ENCODE data around the gene PRKG1.

PRKG1 gene

DNA sequence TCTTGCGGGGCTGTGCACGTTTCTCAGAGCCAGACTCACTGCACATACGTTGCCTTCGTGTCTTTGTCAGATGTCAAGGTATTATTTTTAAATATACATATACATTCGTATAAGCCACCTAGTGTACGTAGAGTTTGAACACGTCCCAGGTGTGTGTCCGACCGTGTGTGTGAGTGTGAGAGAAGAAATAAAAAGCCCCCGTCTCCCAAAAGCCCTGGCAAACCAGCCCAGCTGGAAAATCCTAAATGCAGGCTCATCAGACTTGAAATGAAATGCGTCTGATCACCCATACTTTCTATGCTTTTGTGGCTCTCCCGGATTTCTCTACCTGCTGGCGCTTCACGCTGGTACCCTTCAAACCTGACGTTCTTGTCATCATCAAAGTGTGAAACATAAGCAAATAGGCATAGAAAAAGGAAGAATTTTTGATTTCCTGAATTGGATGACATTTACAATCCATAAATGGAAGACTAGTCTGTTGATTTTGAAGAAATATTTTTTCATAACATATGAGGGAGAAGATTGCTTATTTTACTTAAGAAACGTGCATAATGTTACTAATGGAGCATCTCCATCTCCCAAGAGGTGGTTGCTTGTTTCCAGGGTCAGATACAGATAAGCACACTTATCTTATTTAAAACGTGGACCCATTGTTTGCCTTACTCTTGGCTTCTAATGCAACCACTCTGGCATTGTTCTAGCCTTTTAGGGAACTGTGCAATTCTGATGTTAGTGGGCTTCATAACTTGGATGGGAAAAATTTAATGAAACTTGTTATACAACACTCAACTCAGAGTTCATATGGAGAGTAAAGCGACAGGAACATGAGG is 971 bp downstream of the PRKG1 start:
- DNase-seq (ENCODE audit: insufficient read length, low spot score): no peak
- TF ChIP-seq SPI1 (IDR thresholded peaks at IDR 0.05; ENCODE audit: low read depth, low read length) (no peak), POLR2A (IDR thresholded peaks at IDR 0.05; ENCODE audit: low read depth, low read length) (no peak), POLR2AphosphoS5 (IDR thresholded peaks at IDR 0.05; ENCODE audit: low read depth, low read length) (no peak), PAX5 (IDR thresholded peaks at IDR 0.05; ENCODE audit: insufficient read depth, low read length, severe bottlenecking) (no peak), POU2F2 (IDR thresholded peaks at IDR 0.05; ENCODE audit: low read depth, low read length) (no peak), TAF1 (IDR thresholded peaks at IDR 0.05; ENCODE audit: low read depth, low read length) (no peak)
- FAIRE-seq: no peak

DNA sequence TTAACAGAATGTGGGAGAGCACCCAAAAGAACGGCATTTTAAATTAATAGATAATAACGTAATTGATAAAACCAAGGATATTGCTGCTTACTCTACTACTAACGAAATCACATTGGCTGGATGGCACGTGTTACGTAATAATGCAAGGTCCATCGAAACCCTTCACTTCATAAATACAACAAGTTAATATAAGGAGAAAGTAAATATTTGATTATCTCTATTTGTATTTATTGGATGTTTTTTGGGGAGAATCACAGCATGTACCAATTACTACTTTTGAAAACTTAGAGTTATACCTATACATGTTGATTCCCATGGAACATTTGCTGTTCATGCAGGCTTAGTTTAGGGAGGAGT is 1.6 kb downstream of the PRKG1 start:
- FAIRE-seq (no peak), DNase-seq (ENCODE audit: insufficient read length, low spot score) (no peak)
- no peak for TF ChIP-seq TAF1 (IDR thresholded peaks at IDR 0.05; ENCODE audit: low read depth, low read length)
- TF ChIP-seq PAX5 (IDR thresholded peaks at IDR 0.05; ENCODE audit: insufficient read depth, low read length, severe bottlenecking): no peak
- no peak for TF ChIP-seq POU2F2 (IDR thresholded peaks at IDR 0.05; ENCODE audit: low read depth, low read length)
- TF ChIP-seq SPI1 (IDR thresholded peaks at IDR 0.05; ENCODE audit: low read depth, low read length): no peak
- TF ChIP-seq POLR2A (IDR thresholded peaks at IDR 0.05; ENCODE audit: low read depth, low read length): no peak
- TF ChIP-seq POLR2AphosphoS5 (IDR thresholded peaks at IDR 0.05; ENCODE audit: low read depth, low read length): no peak

DNA sequence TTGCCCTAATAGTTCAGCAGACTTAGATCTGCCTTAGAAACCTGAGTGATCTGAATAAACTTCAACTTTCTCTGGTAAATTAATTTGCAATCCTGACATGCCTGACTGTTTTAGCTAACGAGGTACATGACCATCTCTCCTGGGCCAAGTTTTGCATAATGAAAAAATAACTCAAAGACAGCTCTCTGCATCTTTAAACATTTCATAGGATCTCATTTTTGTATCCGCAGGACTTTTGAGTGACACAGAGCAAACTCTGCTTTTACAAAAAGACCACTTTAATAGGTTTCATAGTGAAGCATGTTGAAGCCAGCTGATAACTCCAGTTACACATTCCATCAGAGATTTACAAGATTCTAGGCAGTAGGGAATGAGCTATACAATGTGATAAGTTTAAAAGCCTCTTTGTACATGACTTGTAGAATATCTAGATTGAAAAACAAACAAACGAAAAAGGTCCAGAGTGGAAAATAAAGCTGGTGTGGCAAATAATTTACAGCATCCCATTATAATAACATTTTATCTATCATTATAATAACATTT is 2.1 kb downstream of the PRKG1 start:
- no peak for TF ChIP-seq TAF1 (IDR thresholded peaks at IDR 0.05; ENCODE audit: low read depth, low read length)
- TF ChIP-seq POLR2A (IDR thresholded peaks at IDR 0.05; ENCODE audit: low read depth, low read length): no peak
- no peak for TF ChIP-seq POLR2AphosphoS5 (IDR thresholded peaks at IDR 0.05; ENCODE audit: low read depth, low read length)
- TF ChIP-seq PAX5 (IDR thresholded peaks at IDR 0.05; ENCODE audit: insufficient read depth, low read length, severe bottlenecking): no peak
- TF ChIP-seq SPI1 (IDR thresholded peaks at IDR 0.05; ENCODE audit: low read depth, low read length): no peak
- TF ChIP-seq POU2F2 (IDR thresholded peaks at IDR 0.05; ENCODE audit: low read depth, low read length): no peak
- no peak for DNase-seq (ENCODE audit: insufficient read length, low spot score)
- no peak for FAIRE-seq

DNA sequence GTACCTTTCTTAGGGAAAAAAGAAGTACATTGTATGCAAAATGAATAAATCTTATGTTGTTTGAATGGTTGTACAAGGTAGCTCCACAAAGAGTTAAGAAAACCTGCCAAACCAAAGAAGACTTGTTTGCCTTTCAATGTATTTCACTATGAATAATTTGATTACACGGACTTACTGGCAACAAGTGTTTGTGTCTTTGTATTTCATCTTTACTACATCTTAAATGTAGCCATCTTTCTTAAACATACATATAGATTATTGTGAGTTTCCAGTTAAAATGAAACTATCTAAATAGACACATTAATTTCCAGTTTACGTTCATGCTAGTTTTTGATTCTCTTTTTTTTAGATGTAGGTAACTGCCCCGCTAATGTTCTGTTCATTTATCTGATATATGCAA is 2.8 kb downstream of the PRKG1 start:
- DNase-seq (ENCODE audit: insufficient read length, low spot score) (no peak), FAIRE-seq (no peak)
- TF ChIP-seq TAF1 (IDR thresholded peaks at IDR 0.05; ENCODE audit: low read depth, low read length) (no peak), SPI1 (IDR thresholded peaks at IDR 0.05; ENCODE audit: low read depth, low read length) (no peak), POLR2AphosphoS5 (IDR thresholded peaks at IDR 0.05; ENCODE audit: low read depth, low read length) (no peak), POU2F2 (IDR thresholded peaks at IDR 0.05; ENCODE audit: low read depth, low read length) (no peak), PAX5 (IDR thresholded peaks at IDR 0.05; ENCODE audit: insufficient read depth, low read length, severe bottlenecking) (no peak), POLR2A (IDR thresholded peaks at IDR 0.05; ENCODE audit: low read depth, low read length) (no peak)

DNA sequence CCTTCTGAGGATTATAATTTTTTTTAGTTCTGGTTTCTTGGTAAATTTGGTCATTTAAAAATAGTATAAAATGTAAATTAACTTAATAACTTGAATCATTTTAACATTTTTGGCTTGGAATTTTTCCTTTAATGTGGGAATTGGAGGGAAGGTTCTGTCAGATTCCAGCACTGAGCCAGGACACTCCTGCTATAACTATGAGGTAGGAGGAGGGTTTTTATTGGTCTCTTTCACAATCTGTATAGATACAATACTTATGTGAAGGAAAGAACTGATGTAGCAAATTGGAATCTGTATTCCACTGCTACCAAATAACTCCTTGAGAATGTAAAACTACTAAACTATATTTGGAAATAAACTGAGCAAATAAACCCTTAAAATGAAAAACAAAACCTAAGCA is 3.2 kb downstream of the PRKG1 start:
- FAIRE-seq (no peak), DNase-seq (ENCODE audit: insufficient read length, low spot score) (no peak)
- TF ChIP-seq SPI1 (IDR thresholded peaks at IDR 0.05; ENCODE audit: low read depth, low read length) (no peak), PAX5 (IDR thresholded peaks at IDR 0.05; ENCODE audit: insufficient read depth, low read length, severe bottlenecking) (no peak), POU2F2 (IDR thresholded peaks at IDR 0.05; ENCODE audit: low read depth, low read length) (no peak), TAF1 (IDR thresholded peaks at IDR 0.05; ENCODE audit: low read depth, low read length) (no peak), POLR2A (IDR thresholded peaks at IDR 0.05; ENCODE audit: low read depth, low read length) (no peak), POLR2AphosphoS5 (IDR thresholded peaks at IDR 0.05; ENCODE audit: low read depth, low read length) (no peak)

DNA sequence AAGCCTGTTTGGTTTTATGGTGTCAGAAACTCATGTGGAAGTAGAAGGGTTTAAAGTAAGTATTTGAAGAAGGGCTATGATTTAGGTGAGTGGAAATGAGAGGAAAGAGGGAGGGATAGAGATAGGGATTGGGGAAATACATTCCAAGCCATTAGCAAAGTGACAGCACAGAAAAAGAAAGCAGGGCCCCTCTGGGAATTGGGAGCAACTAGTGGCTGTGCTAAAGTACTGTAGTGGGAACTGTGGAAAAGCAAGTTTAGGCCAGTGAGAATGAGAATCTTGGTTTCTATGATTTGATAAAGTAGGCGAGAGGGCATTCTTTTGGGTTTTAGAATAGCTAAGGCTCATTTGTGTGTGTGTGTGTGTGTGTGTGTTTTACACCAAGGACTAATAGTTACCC is 5.0 kb downstream of the PRKG1 start:
- FAIRE-seq: no peak
- TF ChIP-seq POU2F2 (IDR thresholded peaks at IDR 0.05; ENCODE audit: low read depth, low read length): no peak
- no peak for TF ChIP-seq TAF1 (IDR thresholded peaks at IDR 0.05; ENCODE audit: low read depth, low read length)
- no peak for TF ChIP-seq POLR2AphosphoS5 (IDR thresholded peaks at IDR 0.05; ENCODE audit: low read depth, low read length)
- TF ChIP-seq POLR2A (IDR thresholded peaks at IDR 0.05; ENCODE audit: low read depth, low read length): no peak
- no peak for TF ChIP-seq SPI1 (IDR thresholded peaks at IDR 0.05; ENCODE audit: low read depth, low read length)
- no peak for TF ChIP-seq PAX5 (IDR thresholded peaks at IDR 0.05; ENCODE audit: insufficient read depth, low read length, severe bottlenecking)
- DNase-seq (ENCODE audit: insufficient read length, low spot score): no peak

DNA sequence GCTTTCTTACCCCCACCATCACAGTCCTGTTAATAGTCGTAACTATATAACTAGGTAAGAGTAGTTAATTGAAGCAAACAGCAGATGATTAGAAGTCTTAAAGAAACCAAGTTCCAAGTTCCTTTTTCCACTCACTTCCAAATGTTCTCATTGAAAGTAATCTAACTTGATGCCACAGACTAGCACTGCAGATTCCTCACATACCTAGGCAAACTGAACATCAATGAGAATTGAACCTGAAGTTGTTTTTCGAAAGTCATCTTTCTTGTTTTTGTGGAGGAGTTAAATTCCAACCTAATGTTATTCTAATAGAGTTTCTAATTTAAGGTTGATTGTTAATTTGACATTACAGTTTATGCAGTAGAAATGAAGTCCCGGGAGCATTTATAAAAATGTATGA is 5.5 kb downstream of the PRKG1 start:
- FAIRE-seq: no peak

DNA sequence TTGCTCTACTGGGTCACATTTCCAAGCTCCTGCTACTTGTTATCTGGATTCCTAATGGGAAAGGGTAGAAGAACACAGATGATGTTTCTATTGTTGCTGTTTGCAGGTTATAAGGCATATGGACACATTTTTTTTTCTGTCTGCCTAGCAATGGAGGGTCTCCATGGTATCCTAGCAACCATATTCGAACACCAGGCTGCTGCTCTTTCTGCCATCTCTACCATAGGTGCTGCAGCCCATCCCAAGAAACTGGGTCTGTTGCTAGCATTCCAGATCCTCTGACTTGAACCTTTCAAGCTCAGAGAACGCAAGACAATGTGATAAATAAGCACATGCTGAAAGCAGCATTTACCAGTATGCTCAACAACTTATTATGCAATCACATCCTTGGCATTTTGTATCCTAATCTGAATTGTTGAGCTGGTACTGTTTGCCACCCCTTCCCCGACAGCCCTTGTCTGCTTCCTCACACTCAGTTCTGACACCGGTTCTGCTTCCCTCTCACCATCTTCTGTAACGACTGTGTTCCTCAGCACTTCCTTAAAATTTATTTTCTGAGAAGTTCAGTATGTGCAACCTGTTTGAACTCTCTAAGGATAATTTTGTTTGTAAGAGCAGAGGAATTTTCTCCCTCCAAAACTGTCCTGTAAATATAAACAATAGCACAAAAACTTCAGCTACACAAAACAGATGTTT is 6.2 kb downstream of the PRKG1 start:
- DNase-seq (ENCODE audit: insufficient read length, low spot score) (no peak), FAIRE-seq (no peak)
- TF ChIP-seq SPI1 (IDR thresholded peaks at IDR 0.05; ENCODE audit: low read depth, low read length) (no peak), POLR2AphosphoS5 (IDR thresholded peaks at IDR 0.05; ENCODE audit: low read depth, low read length) (no peak), TAF1 (IDR thresholded peaks at IDR 0.05; ENCODE audit: low read depth, low read length) (no peak), POLR2A (IDR thresholded peaks at IDR 0.05; ENCODE audit: low read depth, low read length) (no peak), PAX5 (IDR thresholded peaks at IDR 0.05; ENCODE audit: insufficient read depth, low read length, severe bottlenecking) (no peak), POU2F2 (IDR thresholded peaks at IDR 0.05; ENCODE audit: low read depth, low read length) (no peak)

More for the DNA sequence above, 5.5 kb downstream of the PRKG1 start:
- no peak for TF ChIP-seq POU2F2 (IDR thresholded peaks at IDR 0.05; ENCODE audit: low read depth, low read length)
- no peak for TF ChIP-seq TAF1 (IDR thresholded peaks at IDR 0.05; ENCODE audit: low read depth, low read length)
- TF ChIP-seq SPI1 (IDR thresholded peaks at IDR 0.05; ENCODE audit: low read depth, low read length): no peak
- TF ChIP-seq PAX5 (IDR thresholded peaks at IDR 0.05; ENCODE audit: insufficient read depth, low read length, severe bottlenecking): no peak
- no peak for TF ChIP-seq POLR2AphosphoS5 (IDR thresholded peaks at IDR 0.05; ENCODE audit: low read depth, low read length)
- no peak for TF ChIP-seq POLR2A (IDR thresholded peaks at IDR 0.05; ENCODE audit: low read depth, low read length)
- DNase-seq (ENCODE audit: insufficient read length, low spot score): no peak

DNA sequence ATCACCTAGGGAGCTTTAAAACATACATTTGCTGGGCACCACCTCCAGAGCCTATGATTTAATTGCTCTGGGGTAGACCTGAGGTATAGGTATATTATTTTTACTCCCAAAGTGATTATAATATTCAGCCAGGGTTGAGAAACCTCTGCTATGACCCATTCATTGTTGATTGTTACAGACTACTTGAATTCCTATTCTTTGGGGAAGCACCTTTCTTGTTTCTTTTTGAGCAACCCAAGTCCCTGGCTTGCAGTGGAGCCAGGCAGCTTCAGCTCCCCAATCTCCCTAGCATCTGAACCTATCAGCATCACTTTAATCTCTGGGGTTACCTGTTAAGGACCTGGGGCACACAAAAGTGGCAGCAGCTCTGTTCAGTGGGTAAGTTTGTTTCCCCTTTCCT is 8.6 kb downstream of the PRKG1 start:
- DNase-seq (ENCODE audit: insufficient read length, low spot score): no peak
- no peak for FAIRE-seq
- TF ChIP-seq POLR2A (IDR thresholded peaks at IDR 0.05; ENCODE audit: low read depth, low read length) (no peak), PAX5 (IDR thresholded peaks at IDR 0.05; ENCODE audit: insufficient read depth, low read length, severe bottlenecking) (no peak), SPI1 (IDR thresholded peaks at IDR 0.05; ENCODE audit: low read depth, low read length) (no peak), TAF1 (IDR thresholded peaks at IDR 0.05; ENCODE audit: low read depth, low read length) (no peak), POU2F2 (IDR thresholded peaks at IDR 0.05; ENCODE audit: low read depth, low read length) (no peak), POLR2AphosphoS5 (IDR thresholded peaks at IDR 0.05; ENCODE audit: low read depth, low read length) (no peak)

Data from GM12891 (cell line).